DOHH2 (cell line): ENCODE data around the gene DEPDC1B.
"Not testable (repeated sequence)": the region's sequence is repeated elsewhere in the genome, so short reads cannot be mapped to it uniquely, and the experiment has no call there.

ENCODE experiments used
- H3F3A ChIP-seq: fragments of 200-600 bp; sonication (generic), shearing (Covaris generic); 2 replicates; pipeline ENCODE4 v1.6.0; 2016; ENCODE audit warnings: antibody characterized with exemption, mild to moderate bottlenecking; ENCODE audit not compliant: control insufficient read depth, insufficient read depth
- H3K27ac ChIP-seq: fragments of 200-600 bp; sonication (generic); 2 replicates; pipeline ENCODE4 v1.5.1; 2014; ENCODE audit warnings: low read depth, mild to moderate bottlenecking, low read length, moderate library complexity
- H3K27me3 ChIP-seq: fragments of 200-600 bp; sonication (generic); 2 replicates; pipeline ENCODE4 v1.6.1; 2014; ENCODE audit warnings: mild to moderate bottlenecking, low read length, mixed read lengths; ENCODE audit not compliant: control insufficient read depth
- H3K36me3 ChIP-seq: fragments of 200-600 bp; sonication (generic); 2 replicates; pipeline ENCODE4 v1.6.1; 2014; ENCODE audit warnings: mild to moderate bottlenecking, low read length, moderate library complexity, mixed read lengths; ENCODE audit not compliant: control insufficient read depth
- H3K4me1 ChIP-seq: fragments of 200-600 bp; sonication (generic); 2 replicates; pipeline ENCODE4 v1.6.1; 2014; ENCODE audit warnings: mild to moderate bottlenecking, low read length, mixed read lengths; ENCODE audit not compliant: control insufficient read depth
- H3K4me2 ChIP-seq: fragments of 200-600 bp; sonication (generic); 2 replicates; pipeline ENCODE4 v1.6.0; 2014; ENCODE audit warnings: mild to moderate bottlenecking, low read length, moderate library complexity
- H3K4me3 ChIP-seq: fragments of 200-600 bp; sonication (generic); 2 replicates; pipeline ENCODE4 v1.5.1; 2014; ENCODE audit warnings: mild to moderate bottlenecking, low read length, mixed read lengths
- H3K79me2 ChIP-seq: fragments of 200-600 bp; sonication (generic); 2 replicates; pipeline ENCODE4 v1.6.1; 2014; ENCODE audit warnings: mild to moderate bottlenecking, low read length, mixed read lengths; ENCODE audit not compliant: control insufficient read depth
- H3K9me2 ChIP-seq: fragments of 200-600 bp; sonication (generic); replicated peaks from 2 replicates; pipeline ENCODE4 v1.6.1; 2014; ENCODE audit warnings: mild to moderate bottlenecking, low read length, mixed read lengths; ENCODE audit not compliant: control insufficient read depth
- H3K9me3 ChIP-seq: fragments of 200-600 bp; sonication (generic); 2 replicates; pipeline ENCODE4 v1.6.1; 2014; ENCODE audit warnings: antibody characterized with exemption, low read length, mixed read lengths; ENCODE audit not compliant: control insufficient read depth, insufficient read depth
- H4K20me1 ChIP-seq: fragments of 200-600 bp; sonication (generic); 2 replicates; pipeline ENCODE4 v1.6.0; 2014; ENCODE audit warnings: low read depth, mild to moderate bottlenecking, antibody characterized with exemption, low read length, moderate library complexity; ENCODE audit not compliant: control insufficient read depth, insufficient read depth
- EZH2phosphoT487 ChIP-seq: fragments of 200-600 bp; sonication (generic); IDR thresholded peaks from 2 replicates; pipeline ENCODE4 v1.6.1; 2017; ENCODE audit warnings: borderline replicate concordance, mild to moderate bottlenecking, antibody characterized with exemption, low read length, moderate library complexity, mixed read lengths
- TF ChIP-seq, protein P1 (sequence below): fragments of 200-600 bp; sonication (generic); IDR thresholded peaks from one replicate; pipeline ENCODE4 v1.5.1; 2014; ENCODE audit warnings: antibody characterized with exemption, mild to moderate bottlenecking, low read depth, low read length; ENCODE audit not compliant: poor library complexity, severe bottlenecking

Gene DEPDC1B

DNA sequence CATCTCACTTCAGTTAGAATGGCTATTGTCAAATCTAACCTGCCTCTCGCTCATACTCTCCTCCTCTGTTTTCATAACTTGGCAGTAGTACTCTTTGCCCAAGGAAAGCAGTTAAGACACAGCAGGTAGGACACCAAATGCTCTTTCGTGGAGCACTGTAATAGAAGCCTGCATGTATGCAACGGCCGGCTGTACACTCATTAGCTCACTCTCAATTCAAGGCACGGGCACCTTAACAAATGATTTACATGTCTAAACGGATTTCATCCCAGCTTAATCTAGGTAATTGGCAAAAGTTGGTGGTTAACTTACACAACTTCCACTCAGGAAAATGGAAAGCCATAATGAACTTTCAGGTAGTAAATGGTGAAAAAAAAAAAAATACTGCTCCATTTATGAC, 14.9 kb downstream of the DEPDC1B start:
- Histone ChIP-seq H3K4me3 (no peak overlapping the region), H3K79me2 (peaks cover 56% of the 10 kb centered on the region), H3K4me1 (peaks cover under 1% of the 10 kb centered on the region), H3K36me3 (peaks cover 31% of the 10 kb centered on the region), H3K27me3 (no peaks in the 10 kb centered on the region), H3K9me2 (no peaks in the 10 kb centered on the region), H4K20me1 (no peaks in the 10 kb centered on the region), H3K4me2 (no peak overlapping the region), H3K9me3 (no peaks in the 10 kb centered on the region), H3F3A (no peaks in the 10 kb centered on the region), H3K27ac (no peak overlapping the region)
- TF ChIP-seq, protein P1, sequence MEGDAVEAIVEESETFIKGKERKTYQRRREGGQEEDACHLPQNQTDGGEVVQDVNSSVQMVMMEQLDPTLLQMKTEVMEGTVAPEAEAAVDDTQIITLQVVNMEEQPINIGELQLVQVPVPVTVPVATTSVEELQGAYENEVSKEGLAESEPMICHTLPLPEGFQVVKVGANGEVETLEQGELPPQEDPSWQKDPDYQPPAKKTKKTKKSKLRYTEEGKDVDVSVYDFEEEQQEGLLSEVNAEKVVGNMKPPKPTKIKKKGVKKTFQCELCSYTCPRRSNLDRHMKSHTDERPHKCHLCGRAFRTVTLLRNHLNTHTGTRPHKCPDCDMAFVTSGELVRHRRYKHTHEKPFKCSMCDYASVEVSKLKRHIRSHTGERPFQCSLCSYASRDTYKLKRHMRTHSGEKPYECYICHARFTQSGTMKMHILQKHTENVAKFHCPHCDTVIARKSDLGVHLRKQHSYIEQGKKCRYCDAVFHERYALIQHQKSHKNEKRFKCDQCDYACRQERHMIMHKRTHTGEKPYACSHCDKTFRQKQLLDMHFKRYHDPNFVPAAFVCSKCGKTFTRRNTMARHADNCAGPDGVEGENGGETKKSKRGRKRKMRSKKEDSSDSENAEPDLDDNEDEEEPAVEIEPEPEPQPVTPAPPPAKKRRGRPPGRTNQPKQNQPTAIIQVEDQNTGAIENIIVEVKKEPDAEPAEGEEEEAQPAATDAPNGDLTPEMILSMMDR, result no peak
- no peak for TF ChIP-seq EZH2phosphoT487

DNA sequence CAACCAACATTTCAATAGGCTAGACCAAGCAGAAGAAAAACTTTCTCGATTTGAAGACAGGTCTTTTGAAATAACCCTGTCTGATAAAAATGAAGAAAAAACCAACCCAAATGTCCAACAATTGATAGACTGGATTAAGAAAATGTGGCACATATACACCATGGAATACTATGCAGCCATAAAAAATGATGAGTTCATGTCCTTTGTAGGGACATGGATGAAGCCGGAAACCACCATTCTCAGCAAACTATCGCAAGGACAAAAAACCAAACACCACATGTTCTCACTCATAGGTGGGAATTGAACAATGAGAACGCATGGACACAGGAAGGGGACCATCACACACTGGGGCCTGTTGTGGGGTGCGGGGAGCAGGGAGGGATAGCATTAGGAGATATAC, 18.0 kb downstream of the DEPDC1B start:
- not testable (repeated sequence) for H3K27ac ChIP-seq, H3K4me2 ChIP-seq, H4K20me1 ChIP-seq, H3K9me3 ChIP-seq, H3K27me3 ChIP-seq, H3K4me1 ChIP-seq, H3F3A ChIP-seq, H3K9me2 ChIP-seq, H3K4me3 ChIP-seq
- H3K79me2 ChIP-seq, result peaks cover 40% of the 10 kb centered on the region
- H3K36me3 ChIP-seq, result peaks cover 30% of the 10 kb centered on the region

DNA sequence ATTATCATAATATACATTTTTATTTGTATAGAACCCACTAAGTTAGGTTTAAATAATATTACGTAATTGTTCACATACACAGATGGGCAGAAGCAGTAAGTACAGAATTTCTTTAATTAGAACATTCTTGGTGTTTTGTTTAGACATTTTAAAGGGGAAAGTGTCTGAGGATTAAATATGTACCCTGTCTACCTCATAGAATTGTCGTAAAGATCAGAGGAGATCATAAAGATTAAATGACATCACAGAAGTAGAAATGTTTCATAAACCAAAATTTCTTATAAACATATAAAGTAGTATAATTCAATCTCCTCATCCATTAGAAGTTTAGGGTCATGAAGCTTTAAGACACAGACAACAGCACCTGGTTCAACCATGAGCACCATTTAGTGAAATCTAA, 20.1 kb downstream of the DEPDC1B start:
- H3K4me2 ChIP-seq, result no peak overlapping the region
- H3K27ac ChIP-seq, result no peak overlapping the region
- H4K20me1 ChIP-seq, result no peaks in the 10 kb centered on the region
- H3K27me3 ChIP-seq, result no peaks in the 10 kb centered on the region
- no peaks in the 10 kb centered on the region for H3F3A ChIP-seq
- TF ChIP-seq EZH2phosphoT487, result no peak
- TF ChIP-seq, protein P1, result no peak
- H3K79me2 ChIP-seq, result peaks cover 42% of the 10 kb centered on the region
- H3K4me3 ChIP-seq, result no peak overlapping the region
- H3K9me2 ChIP-seq, result no peaks in the 10 kb centered on the region
- H3K4me1 ChIP-seq, result no peaks in the 10 kb centered on the region
- no peaks in the 10 kb centered on the region for H3K9me3 ChIP-seq
- H3K36me3 ChIP-seq, result peaks cover 11% of the 10 kb centered on the region

DNA sequence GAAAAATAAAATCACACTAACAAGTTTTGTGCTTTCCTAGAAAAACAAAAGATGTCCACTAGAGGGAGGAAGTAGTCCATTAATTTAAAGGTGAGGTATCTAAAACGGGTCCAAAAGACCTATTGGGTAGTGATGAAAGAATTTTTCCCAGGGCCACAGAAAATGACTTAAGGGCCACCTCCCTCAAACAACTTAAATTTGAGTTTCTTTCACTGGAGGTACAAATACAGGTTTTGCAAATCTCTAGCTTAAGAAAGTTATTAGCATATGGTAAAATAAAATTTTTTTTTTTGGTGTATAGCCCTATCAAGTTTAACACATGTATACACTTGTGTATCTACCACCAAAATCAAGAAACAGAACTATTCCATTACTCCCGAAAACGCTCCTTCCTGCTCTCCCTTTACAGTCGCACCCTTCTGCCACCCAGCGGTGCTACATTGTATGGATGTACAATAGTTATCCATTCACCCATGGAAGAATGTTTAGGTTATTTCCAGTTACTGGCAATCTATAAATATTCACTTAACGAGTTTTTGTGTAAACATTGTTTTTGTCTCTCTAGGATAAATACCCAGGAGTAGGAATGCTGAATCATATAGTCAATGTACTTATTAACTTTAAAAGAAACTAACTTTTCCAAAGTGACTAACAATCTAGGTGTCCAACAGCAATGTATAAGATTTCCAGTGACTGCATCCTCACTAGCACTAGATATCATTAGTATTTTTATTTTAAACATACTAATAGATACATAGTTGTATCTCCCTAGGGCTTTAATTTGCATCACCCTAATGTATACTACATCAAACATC, 21.9 kb downstream of the DEPDC1B start:
- H3K27me3 ChIP-seq, result no peaks in the 10 kb centered on the region
- TF ChIP-seq EZH2phosphoT487, result no peak
- TF ChIP-seq, protein P1, result peak; percentile 65
- no peaks in the 10 kb centered on the region for H3K9me3 ChIP-seq
- no peaks in the 10 kb centered on the region for H3K9me2 ChIP-seq
- no peaks in the 10 kb centered on the region for H3F3A ChIP-seq
- no peak overlapping the region for H3K4me3 ChIP-seq
- no peak overlapping the region for H3K4me2 ChIP-seq
- no peaks in the 10 kb centered on the region for H3K4me1 ChIP-seq
- H3K79me2 ChIP-seq, result peaks cover 43% of the 10 kb centered on the region
- H3K36me3 ChIP-seq, result peaks cover 9% of the 10 kb centered on the region
- no peaks in the 10 kb centered on the region for H4K20me1 ChIP-seq
- no peak overlapping the region for H3K27ac ChIP-seq
